A673 (cell line): ENCODE results near the gene CEBPA.

ENCODE experiments used
- EZH2 ChIP-seq: fragments of 200-600 bp; sonication (generic); IDR thresholded peaks from 2 replicates; pipeline ENCODE4 v1.6.1; 2017; ENCODE audit warnings: borderline replicate concordance, low read depth, mild to moderate bottlenecking, mixed read lengths, antibody characterized with exemption, low read length; ENCODE audit not compliant: poor library complexity, severe bottlenecking
- TF ChIP-seq, protein P1 (sequence below): fragments of 300-800, 200-600 bp; sonication (generic); conservative IDR thresholded peaks from 2 replicates; pipeline ENCODE4 v1.5.1; 2017; ENCODE audit warnings: low read depth, mild to moderate bottlenecking, antibody characterized with exemption, low read length, moderate library complexity, mixed read lengths

DNA sequence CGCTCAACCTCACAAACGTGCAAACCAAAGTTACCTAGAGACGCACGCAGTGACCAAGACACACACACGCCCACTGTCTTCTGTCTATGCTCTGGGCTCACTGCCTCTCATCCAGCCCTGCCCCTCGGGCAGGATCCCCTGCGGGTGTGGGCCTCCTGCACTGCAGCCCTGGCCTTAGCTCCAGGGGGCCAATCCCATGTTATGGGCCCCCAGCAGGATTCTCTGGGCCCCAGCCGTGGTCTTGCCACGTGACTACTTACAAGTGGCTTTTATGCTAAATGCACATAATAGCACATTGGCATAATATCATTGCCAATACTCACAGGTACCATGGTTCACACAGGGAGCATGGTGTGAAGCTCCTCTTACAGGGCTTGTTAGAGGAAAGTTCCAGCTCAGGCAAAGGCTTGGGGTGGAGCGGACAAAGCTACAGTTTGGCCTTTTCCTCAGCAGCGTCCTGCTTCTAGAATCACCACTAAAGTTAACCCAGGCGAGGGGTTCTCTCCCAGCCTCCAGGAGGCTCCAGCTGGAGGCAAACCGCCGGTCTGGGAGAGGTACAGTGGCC is 37.4 kb downstream of the CEBPA start:
- TF ChIP-seq, protein P1, sequence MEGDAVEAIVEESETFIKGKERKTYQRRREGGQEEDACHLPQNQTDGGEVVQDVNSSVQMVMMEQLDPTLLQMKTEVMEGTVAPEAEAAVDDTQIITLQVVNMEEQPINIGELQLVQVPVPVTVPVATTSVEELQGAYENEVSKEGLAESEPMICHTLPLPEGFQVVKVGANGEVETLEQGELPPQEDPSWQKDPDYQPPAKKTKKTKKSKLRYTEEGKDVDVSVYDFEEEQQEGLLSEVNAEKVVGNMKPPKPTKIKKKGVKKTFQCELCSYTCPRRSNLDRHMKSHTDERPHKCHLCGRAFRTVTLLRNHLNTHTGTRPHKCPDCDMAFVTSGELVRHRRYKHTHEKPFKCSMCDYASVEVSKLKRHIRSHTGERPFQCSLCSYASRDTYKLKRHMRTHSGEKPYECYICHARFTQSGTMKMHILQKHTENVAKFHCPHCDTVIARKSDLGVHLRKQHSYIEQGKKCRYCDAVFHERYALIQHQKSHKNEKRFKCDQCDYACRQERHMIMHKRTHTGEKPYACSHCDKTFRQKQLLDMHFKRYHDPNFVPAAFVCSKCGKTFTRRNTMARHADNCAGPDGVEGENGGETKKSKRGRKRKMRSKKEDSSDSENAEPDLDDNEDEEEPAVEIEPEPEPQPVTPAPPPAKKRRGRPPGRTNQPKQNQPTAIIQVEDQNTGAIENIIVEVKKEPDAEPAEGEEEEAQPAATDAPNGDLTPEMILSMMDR, result no peak
- TF ChIP-seq EZH2, result no peak
